Glomerular endothelial cell (primary cell): ENCODE results near the gene FMO2. TPM values are rescaled to one million over a fixed set of nuclear protein-coding genes. Genes with fewer than 3 reads are reported as not detected.

Source experiments
- DNase-seq: peaks from one replicate; pipeline ENCODE4 v3.0.0-alpha.2; 2011; ENCODE audit warnings: low read depth, low spot score; ENCODE audit errors: extremely low read depth
- total RNA-seq: library from RNA; depleted of rRNA; stranded (reverse); fragments of >200 nt; gene quantifications from 2 replicates; pipeline ENCODE4 v1.2.3, GENCODE V29; 2015

Gene FMO2, protein sequence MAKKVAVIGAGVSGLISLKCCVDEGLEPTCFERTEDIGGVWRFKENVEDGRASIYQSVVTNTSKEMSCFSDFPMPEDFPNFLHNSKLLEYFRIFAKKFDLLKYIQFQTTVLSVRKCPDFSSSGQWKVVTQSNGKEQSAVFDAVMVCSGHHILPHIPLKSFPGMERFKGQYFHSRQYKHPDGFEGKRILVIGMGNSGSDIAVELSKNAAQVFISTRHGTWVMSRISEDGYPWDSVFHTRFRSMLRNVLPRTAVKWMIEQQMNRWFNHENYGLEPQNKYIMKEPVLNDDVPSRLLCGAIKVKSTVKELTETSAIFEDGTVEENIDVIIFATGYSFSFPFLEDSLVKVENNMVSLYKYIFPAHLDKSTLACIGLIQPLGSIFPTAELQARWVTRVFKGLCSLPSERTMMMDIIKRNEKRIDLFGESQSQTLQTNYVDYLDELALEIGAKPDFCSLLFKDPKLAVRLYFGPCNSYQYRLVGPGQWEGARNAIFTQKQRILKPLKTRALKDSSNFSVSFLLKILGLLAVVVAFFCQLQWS
- total RNA-seq, result not detected in 2 replicates

DNA sequence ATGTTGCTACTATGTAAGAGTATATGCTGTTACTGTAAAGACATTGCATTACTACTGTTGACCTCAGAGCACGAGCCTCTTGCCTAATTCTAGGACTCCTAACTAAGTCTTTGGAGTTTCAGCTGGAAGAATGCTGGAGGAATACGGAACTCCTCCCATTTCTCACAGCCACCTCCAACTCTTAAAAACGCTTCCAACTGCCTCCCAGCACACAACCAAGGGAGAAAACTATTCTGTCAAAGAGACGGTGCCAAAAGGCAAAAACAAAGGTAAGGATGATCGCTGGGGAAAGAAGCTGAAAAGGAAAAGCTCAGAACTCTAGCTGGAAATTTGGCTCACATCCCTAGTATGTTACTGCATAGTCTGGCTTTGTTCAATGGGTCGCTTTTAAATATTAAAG is at the start of gene FMO2:
FMO2 (plus strand) TSS at position 210 of the 400 bp plus-strand sequence. CDS start 414 bp downstream, outside the sequence.
- no peak for DNase-seq

DNA sequence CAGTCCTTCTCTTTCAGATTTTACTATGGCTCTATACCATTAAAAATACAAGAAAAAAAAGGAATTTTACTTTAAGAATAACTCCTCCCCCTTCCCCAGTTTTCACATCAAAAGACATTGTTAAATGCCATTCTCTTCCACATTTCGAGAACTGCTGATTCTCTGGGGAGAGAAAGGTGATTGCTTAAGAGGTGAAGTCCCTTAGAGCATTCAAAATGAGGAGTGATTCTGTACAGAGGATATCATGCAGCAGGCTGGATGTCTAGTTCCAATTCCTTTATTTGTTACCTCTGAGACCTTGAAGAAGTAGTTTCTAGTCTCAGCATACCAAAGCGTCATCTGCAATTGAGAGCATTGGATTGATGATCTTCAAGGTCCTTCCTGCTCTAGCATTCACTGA is 47.5 kb upstream of the FMO2 start:
- no peak for DNase-seq

DNA sequence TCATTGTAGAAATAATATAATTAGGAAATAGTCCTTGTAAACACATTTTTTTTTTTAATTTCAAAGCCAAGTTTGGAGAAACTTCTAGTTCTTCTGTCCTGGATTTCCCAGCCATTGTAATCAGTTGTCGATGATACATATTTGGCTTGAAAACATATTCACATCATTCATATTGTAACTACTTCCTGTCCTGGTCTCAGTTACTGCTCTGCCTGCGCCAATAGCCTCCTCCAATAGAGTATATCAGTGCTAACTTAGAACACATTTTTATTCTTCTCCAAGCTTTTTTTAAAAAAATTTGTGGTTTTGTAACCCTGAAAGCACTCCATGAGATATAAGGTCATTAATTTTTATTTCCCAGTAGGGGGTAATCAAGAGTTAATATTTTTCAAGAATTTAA is 46.1 kb upstream of the FMO2 start:
- no peak for DNase-seq

DNA sequence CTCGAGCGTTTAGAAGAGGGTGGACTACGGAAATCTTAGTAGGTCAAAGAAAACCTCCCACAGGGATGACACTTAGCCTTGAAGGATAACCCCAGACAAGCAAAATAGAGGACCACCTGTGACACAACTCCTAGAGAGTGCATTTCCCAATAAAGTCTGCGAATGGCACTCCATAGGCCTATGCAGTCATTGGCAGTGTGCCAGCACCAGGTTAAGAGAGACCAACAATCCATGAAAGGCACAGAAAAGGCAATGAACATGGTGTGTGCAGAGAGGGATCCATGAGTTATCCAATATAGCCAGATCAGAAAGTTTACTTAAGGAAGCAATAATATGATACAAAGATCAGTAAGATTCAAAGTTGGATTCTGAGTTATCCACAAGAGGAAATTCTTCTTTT is 45.2 kb upstream of the FMO2 start:
- DNase-seq, result no peak

DNA sequence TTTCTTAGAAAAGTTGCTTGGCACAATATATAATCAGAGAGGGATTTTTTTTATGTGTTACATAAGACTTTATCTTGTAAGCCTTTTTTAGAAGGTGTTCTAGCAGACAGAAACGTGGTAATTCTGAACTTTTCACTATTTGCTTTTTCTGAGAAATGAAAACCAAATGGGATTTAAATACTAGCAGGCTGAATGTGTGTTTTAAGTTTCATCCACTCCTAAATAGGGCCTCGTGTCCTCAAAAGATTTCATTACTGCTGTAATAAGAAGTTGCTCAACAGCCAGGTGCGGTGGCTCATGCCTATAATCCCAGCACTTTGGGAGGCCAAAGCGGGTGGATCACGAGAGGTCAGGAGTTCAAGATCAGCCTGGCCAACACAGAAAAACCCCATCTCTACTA is 44.7 kb upstream of the FMO2 start:
- DNase-seq, result no peak

DNA sequence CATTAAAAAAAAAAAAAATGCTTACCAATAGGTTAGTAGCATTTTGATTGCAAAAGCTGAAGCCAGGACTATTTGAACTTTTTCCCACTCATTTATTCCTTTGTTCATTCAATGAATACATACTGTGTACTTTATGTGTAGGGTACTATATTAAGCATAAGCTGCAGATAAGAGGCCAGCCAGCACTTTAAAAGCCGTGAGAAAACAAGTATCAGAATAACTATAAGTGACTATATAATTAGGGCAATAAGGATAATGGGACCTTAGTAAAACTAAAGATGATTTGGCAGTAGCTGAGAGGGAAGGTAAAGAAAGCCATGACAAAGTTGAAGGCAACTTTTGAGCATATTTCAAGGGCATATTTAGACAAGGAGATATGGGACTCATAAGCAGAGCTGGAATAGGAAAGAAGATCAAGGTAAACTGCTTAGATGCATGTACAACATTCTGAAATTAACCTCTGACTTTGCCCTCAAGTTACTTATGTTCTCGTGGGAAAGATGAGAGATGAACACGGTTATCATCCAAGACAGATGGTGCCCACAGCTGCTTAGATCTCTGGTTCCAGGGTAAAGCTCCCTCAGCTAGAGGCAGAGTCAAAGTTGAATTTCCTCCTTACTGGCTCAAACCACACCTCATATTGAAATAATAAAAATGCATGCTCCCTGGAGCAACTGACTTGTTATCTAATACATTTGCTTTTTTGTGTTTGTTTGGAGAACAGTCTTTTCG is 44.0 kb upstream of the FMO2 start:
- no peak for DNase-seq

DNA sequence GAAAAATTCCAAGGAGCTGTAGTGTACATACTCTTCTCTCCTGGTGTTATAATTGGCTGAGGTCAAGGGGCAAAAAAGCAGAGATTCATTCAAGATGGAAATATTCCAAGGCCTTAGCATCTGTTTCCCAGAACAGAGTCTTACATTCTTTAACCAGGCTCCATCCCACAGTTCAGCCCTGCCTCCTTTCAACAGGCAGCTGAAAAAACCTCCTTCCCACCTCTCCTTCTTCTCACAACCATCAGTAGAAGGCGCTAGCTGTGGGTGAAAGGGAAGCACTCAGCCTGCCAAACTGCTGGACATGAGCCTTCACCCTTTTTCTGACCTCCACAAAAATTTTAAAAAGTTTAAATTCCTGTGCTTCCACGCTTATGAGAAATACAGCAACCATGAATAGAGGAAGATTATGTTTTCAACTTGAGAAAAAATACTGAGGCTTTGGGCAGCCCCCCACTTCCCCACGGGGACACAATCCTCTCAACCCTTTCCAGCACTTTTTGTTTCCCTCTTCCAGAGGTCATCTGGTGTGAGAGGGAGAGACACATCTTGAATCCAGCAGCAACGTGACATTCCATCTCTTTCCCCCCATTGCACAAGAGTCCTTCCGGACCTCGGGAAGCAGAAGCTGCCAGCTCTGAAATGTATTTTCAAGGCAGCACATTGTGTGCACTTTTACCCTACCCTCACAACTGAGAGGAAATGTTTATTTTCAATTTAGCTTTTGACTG is 43.2 kb upstream of the FMO2 start:
- DNase-seq, result no peak

DNA sequence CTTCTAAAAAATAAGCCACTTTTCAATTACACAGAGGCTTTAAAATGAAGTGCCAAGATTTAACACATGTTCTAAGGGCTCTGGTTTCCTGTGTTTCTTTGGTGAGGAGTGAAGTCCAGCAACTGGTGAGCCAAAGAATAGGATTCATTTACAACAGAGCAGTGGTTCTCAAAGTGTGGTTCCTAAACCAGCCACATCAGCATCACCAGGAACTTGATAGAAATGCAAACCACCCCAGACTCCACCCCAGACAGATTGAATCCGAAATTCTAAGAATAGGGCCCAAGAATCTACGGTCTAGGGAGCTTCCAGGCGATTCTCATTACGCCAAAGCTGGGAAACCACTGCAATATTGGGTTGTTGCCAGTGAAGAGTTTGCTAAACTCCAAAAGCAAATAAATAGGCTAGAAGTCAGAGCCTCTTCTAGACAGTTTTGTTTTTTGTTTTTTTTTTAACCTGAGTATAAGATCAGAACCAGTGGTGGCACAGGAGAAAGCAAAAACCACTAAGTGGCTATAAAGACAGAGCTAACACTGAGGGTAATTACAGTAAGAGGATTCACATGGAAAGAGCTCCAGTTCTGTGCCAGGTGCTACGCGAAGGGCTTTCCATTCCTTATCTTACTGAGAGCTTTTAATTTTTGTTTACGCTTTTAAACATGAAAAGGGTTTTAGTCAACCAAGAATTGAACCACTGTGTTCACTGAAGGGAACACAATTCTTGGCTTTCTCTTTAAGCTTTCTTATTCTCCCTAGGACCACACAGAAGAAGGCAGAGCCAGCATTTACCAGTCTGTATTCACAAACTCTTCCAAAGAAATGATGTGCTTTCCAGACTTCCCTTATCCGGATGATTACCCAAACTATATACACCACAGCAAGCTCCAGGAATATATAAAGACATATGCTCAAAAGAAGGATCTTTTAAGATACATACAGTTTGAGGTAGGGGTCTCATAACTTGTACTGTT is 42.4 kb upstream of the FMO2 start:
- DNase-seq, result no peak

DNA sequence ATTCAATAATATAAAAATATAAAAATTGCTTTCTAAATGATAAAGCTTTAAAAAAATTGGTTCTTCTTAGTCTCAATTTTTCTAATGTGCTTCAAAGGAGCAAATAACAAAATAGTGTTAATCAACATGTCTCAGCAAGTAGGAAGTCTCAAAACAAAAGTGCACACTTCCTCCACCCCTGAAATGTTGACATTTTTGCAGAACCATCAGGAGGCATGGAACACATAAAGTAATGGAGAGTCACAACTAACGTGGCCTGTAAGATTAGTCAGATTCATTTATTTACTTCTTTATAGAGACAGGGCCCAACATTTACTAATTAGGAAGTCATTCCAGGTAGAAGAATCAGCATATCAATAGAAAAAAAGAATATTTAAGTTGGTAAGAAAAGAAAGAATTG is 34.9 kb upstream of the FMO2 start:
- no peak for DNase-seq

DNA sequence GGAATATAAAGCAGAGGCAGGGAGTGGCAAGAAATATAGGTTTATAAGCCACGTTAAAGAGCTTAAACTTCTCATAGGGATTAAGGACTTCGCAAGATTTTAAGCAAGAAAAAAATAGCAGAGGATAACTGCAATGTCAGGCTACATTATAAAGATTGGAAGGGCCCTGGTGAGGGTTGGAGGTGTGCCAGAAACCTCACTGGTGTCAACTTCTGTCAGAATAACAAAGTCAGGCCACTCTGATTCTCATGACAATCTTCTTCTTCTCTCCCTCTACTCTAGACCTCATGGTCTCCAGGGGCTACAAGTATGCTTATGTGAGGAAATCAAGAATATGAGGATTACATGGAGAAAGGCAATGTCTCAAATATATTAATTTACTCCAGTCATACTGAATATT is 32.6 kb upstream of the FMO2 start:
- DNase-seq, result no peak

DNA sequence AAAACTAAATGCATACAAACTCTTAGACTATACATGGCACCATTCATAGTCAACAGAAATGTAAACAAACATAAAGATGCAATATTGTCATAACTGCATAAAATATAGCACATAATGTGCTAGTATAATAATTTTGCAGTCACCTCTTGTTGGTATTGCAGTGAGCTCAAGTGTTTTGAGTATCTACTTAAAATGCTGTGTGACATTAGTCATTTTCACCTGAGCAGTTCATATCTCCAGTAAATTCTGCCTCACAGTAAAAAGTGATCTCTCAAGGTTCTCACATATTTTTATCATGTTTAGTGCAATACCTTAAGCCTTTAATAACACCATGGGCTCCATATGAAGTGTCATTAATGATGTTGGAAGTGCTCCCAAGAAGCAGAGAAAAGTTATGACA is 29.6 kb upstream of the FMO2 start:
- DNase-seq, result no peak

DNA sequence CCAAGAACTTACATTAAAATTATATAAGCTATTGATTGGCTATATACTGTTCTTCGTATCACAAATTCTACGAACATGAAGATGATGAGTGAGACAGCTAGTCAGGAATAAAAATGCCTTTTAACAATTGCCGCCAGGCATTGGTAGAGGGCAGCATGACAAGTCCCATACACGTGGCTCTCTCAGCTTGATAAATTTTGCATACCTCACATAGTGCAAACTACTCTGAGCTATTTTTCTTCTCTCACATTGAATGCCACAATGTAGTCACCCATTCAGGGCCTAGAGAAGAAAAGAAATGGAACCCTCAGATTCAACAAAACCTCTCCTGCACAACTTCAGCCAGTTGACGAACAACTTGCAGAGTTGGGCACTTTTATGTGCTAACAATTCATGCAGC is 27.0 kb upstream of the FMO2 start:
- DNase-seq, result no peak

DNA sequence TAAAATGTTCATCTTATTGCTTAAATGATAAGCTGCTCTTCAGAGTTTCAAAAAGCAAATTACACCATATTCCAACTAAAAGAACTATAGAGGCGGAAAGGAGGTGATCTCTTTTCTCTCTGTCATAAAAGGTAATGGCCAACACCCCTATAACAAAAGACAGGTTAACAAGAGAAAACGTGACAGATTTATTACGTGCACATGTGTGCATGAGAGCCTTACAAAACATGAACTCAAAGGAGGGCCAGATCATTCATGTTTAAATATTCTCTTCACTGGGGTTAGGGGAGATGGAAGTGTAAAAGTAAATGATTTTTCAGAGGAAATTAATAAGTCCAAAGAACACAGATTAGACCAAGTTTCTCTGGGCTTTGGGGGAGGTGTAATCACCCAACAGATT is 26.5 kb upstream of the FMO2 start:
- no peak for DNase-seq

DNA sequence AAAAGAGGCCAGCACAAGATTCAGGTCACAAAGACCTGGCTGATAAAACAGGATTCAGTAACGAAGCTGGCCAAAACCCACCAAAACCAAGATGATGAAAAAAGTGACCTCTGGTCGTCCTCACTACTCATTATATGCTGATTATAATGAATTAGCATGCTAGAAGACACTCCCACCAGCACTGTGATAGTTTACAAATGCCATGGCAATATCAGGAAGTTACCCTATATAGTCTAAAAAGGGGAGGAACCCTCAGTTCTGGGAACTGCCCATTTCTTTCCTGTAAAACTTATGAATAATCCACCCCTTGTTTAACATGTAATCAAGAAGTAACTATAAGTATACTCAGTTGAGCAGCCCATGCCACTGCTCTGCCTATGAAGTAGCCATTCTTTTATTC is 26.0 kb upstream of the FMO2 start:
- DNase-seq, result no peak

DNA sequence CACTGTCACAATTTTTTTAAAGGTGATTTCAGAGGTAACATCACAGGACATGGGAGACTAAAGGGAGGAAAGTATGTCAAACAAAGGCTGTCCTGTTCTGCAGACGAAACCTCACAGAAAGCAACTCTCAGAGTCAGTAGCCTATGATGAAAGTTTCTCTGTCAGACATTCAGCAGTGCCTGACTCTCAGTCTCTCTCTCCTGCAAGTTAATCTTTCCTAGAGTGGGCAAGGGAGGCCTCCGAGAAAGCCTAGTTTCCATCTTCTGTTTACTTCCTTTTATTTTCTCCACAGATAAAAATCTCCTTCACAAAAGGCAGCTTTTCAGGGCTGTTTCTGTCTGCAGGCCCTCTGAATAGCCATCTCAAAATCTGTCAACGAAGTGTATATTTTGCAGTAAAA is 24.9 kb upstream of the FMO2 start:
- DNase-seq, result no peak

DNA sequence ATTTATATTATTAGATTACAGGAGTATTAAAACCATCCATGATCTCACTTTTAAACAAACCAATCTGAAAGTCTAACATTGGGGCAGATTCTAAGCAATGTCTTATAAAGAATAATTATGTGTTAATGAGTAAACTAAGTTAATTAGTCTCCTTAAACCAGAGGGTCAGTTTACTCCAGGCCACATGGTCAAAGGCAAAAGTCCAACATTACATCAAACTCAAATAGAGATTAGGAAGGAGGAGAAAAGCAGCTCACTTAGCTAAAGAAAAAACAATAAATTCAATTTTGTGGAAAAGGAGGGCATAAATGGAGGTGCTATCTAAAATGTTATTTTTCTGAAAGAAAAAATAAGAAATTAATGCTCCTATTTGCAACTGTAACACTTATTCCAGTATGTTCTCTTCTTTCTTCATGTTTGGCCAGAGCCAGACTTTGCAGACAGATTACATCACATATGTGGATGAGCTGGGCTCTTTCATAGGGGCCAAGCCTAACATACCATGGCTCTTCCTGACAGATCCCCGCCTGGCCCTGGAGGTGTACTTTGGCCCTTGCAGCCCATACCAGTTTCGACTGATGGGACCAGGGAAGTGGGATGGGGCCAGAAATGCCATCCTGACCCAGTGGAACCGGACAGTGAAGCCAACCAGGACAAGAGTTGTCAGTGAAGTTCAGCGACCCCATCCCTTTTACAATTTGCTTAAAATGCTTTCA is 24.3 kb upstream of the FMO2 start:
- DNase-seq, result no peak

DNA sequence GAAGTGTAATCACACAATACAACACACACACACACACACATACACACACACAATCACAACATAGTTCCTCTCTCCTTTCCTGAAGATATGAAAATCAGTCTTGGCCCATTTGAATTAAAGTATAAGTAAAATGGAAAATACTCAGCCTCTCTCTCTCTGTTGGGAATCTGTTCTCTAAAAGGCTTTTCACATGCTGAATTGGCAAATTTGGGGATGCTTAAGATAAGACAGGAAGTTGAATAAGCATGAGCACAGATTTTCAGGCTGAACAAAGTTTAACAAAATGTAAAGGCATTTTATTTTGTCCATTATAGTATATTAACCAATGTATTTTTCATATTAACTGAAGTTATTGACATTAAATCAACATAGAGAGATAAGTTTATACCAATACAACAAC is 23.7 kb upstream of the FMO2 start:
- DNase-seq, result no peak

DNA sequence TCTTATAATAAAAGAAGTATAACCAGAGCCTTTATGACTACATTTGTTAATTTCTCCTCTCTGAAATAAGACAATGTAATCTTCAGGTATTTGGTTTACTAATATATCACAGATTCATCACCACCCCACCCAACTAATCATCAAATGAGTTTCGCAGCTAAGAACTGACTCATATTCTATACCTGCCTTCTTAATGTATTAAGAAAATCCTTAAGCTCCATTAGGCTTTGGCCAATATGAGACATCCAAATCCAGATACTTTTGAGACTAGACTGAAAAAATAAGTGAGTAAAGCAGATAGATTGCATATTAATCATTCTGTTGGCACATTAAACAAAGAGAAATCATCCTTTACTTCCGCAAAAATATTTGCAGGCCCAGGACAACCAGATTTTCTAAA is 18.7 kb upstream of the FMO2 start:
- DNase-seq, result no peak

DNA sequence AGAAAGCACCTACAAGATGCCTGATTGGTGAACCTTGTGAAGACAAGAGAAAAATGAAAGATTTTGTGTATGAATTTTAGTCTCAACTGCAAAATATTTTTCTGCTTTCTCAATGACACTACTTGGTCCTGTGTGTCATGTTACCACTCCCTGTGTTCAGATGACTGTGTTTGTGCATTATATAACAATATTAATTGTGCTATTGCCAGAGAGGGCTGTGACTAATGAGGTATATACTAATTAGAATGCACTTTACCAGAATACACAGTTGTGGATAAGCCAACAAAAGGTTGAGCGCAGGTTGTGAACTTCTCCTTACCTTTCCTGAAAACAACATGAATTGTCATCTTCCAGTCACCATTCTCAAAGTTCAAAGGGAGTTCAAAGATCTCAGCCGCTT is 17.3 kb upstream of the FMO2 start:
- no peak for DNase-seq

DNA sequence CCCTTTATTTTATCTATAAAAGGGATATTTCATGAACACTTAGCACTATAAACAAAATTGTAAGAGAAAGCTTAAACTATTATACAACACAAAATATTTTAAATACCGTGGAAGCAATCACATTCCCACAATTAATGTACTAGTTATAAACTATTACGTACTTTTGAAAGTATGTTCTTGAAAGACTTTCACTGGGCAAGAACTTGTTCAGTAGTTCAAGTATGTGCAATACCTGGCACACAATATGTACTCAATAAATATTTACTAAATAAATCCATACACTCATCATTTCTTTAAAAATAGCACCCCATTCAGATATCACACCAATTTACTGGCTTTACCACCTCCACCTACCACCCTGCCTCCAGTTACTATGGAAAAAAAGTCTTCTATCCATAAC is 12.6 kb upstream of the FMO2 start:
- no peak for DNase-seq
